HEK293T (cell line): ENCODE results near the gene YOD1.

Source experiments
- CTCF ChIA-PET: fragments of 350-600 bp; formaldehyde crosslinking; extraction: SDS; loops from one replicate; lab custom pipeline; 2021; ENCODE audit warnings: antibody characterized with exemption, inconsistent platforms; lab: Yijun Ruan, JAX
- POLR2A ChIA-PET: fragments of 350-600 bp; formaldehyde crosslinking; extraction: SDS; loops from one replicate; lab custom pipeline; 2020; ENCODE audit warnings: antibody characterized with exemption, inconsistent platforms; lab: Yijun Ruan, JAX
- DNase-seq: peaks from one replicate; pipeline ENCODE4 v3.0.0; 2012; ENCODE audit warnings: mixed read lengths; ENCODE audit errors: extremely low spot score
- ARNT ChIP-seq: fragments of 450-650 bp; IDR thresholded peaks from 2 replicates; pipeline ENCODE4 v1.6.1; 2017; ENCODE audit warnings: mild to moderate bottlenecking
- BHLHE40 ChIP-seq: fragments of 450-650 bp; IDR thresholded peaks from 2 replicates; pipeline ENCODE4 v1.6.1; 2016; ENCODE audit warnings: mild to moderate bottlenecking, moderate library complexity, borderline replicate concordance
- CTBP1 ChIP-seq: fragments of 450-650 bp; IDR thresholded peaks from 2 replicates; pipeline ENCODE4 v1.6.1; 2016; ENCODE audit warnings: borderline replicate concordance
- ELF4 ChIP-seq: fragments of 450-650 bp; IDR thresholded peaks from 2 replicates; pipeline ENCODE4 v1.6.1; 2017; ENCODE audit warnings: antibody characterized with exemption
- FOXA1 ChIP-seq: fragments of 450-650 bp; IDR thresholded peaks from 2 replicates; pipeline ENCODE4 v1.6.1; 2016; ENCODE audit warnings: mild to moderate bottlenecking
- FOXK2 ChIP-seq: fragments of 450-650 bp; IDR thresholded peaks from 2 replicates; pipeline ENCODE4 v1.6.1; 2016; ENCODE audit warnings: mild to moderate bottlenecking
- FOXM1 ChIP-seq: fragments of 450-650 bp; IDR thresholded peaks from 2 replicates; pipeline ENCODE4 v1.6.1; 2017; ENCODE audit warnings: mild to moderate bottlenecking, borderline replicate concordance
- HDGF ChIP-seq: fragments of 450-650 bp; IDR thresholded peaks from 2 replicates; pipeline ENCODE4 v1.6.1; 2017; ENCODE audit warnings: antibody characterized with exemption, borderline replicate concordance
- L3MBTL2 ChIP-seq: fragments of 450-650 bp; conservative IDR thresholded peaks from 2 replicates; pipeline ENCODE4 v1.6.1; 2016; ENCODE audit warnings: mild to moderate bottlenecking
- LEF1 ChIP-seq: fragments of 450-650 bp; IDR thresholded peaks from 2 replicates; pipeline ENCODE4 v1.6.1; 2017; ENCODE audit warnings: mild to moderate bottlenecking, borderline replicate concordance
- NFRKB ChIP-seq: fragments of 450-650 bp; IDR thresholded peaks from 2 replicates; pipeline ENCODE4 v1.6.1; 2016; ENCODE audit warnings: mild to moderate bottlenecking, moderate library complexity
- PKNOX1 ChIP-seq: fragments of 450-650 bp; IDR thresholded peaks from 2 replicates; pipeline ENCODE4 v1.6.1; 2016
- SP1 ChIP-seq: fragments of 450-650 bp; IDR thresholded peaks from 2 replicates; pipeline ENCODE4 v1.6.1; 2017
- SUZ12 ChIP-seq: fragments of 450-650 bp; IDR thresholded peaks from 2 replicates; pipeline ENCODE4 v1.6.1; 2016; ENCODE audit warnings: mild to moderate bottlenecking
- TARDBP ChIP-seq: fragments of 450-650 bp; IDR thresholded peaks from 2 replicates; pipeline ENCODE4 v1.6.1; 2016
- ZNF384 ChIP-seq: fragments of 450-650 bp; IDR thresholded peaks from 2 replicates; pipeline ENCODE4 v1.6.1; 2016

Gene YOD1

DNA sequence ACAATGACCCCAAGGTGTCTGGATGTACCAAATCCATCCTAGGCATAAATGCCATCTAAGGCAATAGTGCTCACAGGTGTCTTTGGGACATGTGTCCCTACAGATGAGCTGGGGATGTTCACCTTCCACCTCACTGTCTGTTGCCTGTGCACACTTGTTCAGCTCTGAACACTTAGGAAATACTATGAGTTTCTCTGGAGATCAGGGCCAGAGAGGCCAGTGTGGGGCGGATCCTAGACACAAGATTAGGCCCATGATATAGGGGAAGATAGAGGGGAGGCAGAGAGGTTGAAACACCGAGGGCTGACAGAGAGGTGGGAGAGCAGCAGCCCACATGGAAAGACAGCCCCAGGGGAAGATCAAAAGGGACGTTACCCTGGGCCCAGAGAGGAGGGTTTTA, 44.1 kb downstream of the YOD1 start:
- CTCF ChIA-PET: interaction anchor here (0.6 kb wide), 1 partner anchor 791 kb away, joined by 3 read pairs; no protein-coding TSS in a partner anchor
- DNase-seq: no peak
- TF ChIP-seq ARNT (no peak), ZNF384 (no peak), SUZ12 (no peak), ELF4 (no peak), FOXA1 (no peak), HDGF (no peak), BHLHE40 (no peak), FOXM1 (no peak), NFRKB (no peak), TARDBP (no peak), FOXK2 (no peak), CTBP1 (no peak), PKNOX1 (no peak), SP1 (no peak), LEF1 (no peak)
- POLR2A ChIA-PET: no interaction called here

GRCh38 chr1:207006083-207006482, 44.9 kb downstream of the YOD1 start:
- TF ChIP-seq L3MBTL2 (no peak), PKNOX1 (no peak), ARNT (no peak), TARDBP (no peak), ELF4 (no peak), FOXA1 (no peak), FOXM1 (no peak), SP1 (no peak), SUZ12 (no peak), ZNF384 (no peak), NFRKB (no peak), LEF1 (no peak), HDGF (no peak), BHLHE40 (no peak), CTBP1 (no peak), FOXK2 (no peak)
- DNase-seq: no peak
- POLR2A ChIA-PET: no interaction called here
- CTCF ChIA-PET: interaction anchor here (0.7 to 0.8 kb wide), 2 partner anchors 16 to 93 kb away, joined by 3 read pairs; no protein-coding TSS in a partner anchor

DNA sequence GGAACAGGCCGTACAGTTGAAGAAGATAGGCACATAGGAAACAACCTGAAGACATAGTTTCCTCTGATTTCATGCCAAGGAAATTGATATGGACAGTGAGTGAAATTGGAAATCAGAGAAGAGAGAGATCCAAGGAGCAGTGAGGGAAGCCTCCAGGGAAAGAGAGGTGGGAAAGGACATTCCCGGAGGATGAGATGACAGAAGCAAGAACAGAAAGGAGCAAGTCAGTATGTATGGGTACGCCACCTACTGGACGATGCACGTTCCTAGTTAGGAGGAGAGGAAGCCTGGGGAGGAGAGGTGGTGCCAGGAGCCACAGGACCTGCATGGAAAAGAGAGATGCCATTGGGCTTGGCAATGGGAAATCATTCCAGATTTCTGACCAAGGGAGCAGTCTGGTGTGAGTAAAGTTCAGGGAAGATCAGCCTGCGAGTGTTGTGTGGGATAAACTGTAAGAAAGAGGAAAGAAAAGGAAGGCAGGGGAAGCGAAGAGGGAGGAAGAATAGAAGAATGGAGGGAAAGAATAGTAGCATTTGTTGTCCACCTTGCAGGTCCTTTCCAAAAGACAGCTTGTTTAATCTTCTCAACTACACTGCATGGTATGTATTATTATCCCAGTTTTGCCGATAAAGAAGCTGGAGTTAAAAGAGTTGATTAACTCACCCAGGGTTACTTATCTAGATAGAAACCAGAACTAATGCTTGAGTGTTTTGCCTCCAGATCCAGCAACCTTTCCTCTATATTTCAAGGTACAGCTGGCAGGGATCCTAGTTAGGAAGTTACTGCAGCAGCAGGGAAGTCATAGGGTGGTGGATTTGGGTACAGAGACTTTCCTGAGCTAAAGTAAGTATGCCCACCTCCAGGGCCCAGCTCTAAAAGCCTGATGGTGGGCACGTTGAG, 45.8 kb downstream of the YOD1 start:
- ChIA-PET CTCF (interaction anchor here (0.7 to 1.5 kb wide), 4 partner anchors 14 to 92 kb away, joined by 3 to 6 read pairs (median 4); no protein-coding TSS in a partner anchor), POLR2A (no interaction called here)
- no peak for TF ChIP-seq BHLHE40
- peak; percentile 80 for DNase-seq

DNA sequence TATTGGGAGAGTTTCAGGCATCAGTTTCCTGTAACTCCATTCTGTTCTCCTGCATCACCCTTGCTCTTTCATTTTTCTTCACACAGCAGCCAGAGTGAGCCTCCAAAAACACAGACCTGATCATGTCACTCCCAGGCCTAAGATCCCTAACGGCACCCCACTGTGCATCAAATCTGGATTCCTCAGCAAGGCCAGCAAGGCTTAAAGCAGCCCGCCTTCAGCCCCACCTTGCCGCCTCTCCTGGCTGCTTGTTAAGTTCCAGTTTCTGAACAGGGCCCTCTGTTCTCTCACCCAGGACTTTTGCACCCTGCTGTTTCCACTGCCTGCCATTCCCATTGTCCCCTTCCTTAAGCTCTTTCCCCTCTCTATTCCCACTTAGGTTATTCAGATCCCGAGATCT, 47.8 kb downstream of the YOD1 start:
- TF ChIP-seq FOXK2: no peak
- TF ChIP-seq PKNOX1: no peak
- no peak for TF ChIP-seq SUZ12
- no peak for TF ChIP-seq ELF4
- TF ChIP-seq LEF1: no peak
- no peak for TF ChIP-seq ARNT
- TF ChIP-seq NFRKB: no peak
- no peak for TF ChIP-seq CTBP1
- TF ChIP-seq SP1: no peak
- TF ChIP-seq FOXM1: no peak
- TF ChIP-seq HDGF: no peak
- TF ChIP-seq FOXA1: no peak
- ChIA-PET CTCF (no interaction called here), POLR2A (no interaction called here)
- DNase-seq: no peak

DNA sequence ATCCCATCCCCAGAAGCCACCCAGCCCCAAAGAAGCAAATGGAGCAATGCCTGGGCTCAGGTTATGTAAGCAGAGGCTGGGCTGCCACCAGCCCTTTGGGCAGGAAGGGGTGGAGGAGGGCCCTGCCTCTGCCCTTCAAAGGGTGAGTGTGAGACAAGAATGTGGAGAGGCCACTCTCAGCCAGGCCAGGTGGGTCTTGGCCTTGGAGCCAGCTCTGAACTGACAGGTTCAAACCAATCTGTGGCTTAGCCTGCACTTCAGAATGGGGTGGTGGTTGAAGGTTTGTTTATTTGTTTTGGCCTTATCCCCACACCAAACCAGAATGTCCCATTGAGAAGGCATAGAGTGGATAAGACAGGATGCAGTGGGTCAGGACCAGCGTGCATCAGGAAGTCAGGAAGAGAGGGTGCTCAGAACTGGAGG, 48.3 kb downstream of the YOD1 start:
- POLR2A ChIA-PET: no interaction called here
- no peak for DNase-seq
- TF ChIP-seq SP1 (no peak), FOXA1 (no peak), ELF4 (no peak), CTBP1 (no peak), FOXK2 (no peak), NFRKB (no peak), LEF1 (no peak), FOXM1 (no peak), ZNF384 (no peak), BHLHE40 (no peak), SUZ12 (no peak), TARDBP (no peak), HDGF (no peak), PKNOX1 (no peak), ARNT (no peak), L3MBTL2 (no peak)
- CTCF ChIA-PET: no interaction called here
